Neuron (in vitro differentiated cells): Measurements from ENCODE around the gene RARB.

Source experiments
- H2AFZ ChIP-seq: one replicate; pipeline ENCODE4 v1.6.1; 2013; ENCODE audit warnings: low read depth, mild to moderate bottlenecking, inconsistent platforms, low read length, moderate library complexity
- H3K27me3 ChIP-seq: one replicate; pipeline ENCODE4 v1.6.1; 2013; ENCODE audit warnings: low read length; ENCODE audit not compliant: insufficient read depth
- H3K36me3 ChIP-seq: one replicate; pipeline ENCODE4 v1.6.1; 2013; ENCODE audit warnings: low read length; ENCODE audit not compliant: insufficient read depth
- H3K4me1 ChIP-seq: one replicate; pipeline ENCODE4 v1.6.1; 2013; ENCODE audit warnings: low read length; ENCODE audit not compliant: insufficient read depth
- H3K4me3 ChIP-seq: 2 replicates; pipeline ENCODE4 v1.5.1; 2013; ENCODE audit warnings: mild to moderate bottlenecking, low read length, moderate library complexity
- H3K9me3 ChIP-seq: one replicate; pipeline ENCODE4 v1.6.1; 2013; ENCODE audit warnings: low read length

Gene RARB

DNA sequence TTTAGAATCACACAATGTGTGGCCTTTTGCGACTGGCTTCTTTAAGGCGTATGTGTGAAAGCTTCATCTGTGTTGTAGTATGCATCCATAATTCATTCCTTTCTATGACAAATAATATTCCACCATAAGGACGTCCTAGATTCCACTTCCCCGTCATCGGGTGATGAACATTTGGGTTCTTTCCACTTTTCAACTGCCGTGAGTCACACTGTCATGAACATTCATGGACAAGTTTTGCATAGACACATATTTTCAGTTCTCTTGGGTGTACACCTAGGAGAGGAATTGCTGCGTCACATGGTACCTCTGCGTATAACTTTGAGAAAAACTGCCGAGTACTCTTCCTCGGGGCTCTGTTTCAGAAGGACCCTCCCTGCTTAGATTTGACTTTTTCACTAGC, 139.3 kb downstream of the RARB start:
- Histone ChIP-seq H2AFZ (no peak overlapping the region), H3K27me3 (no peaks in the 10 kb centered on the region)

DNA sequence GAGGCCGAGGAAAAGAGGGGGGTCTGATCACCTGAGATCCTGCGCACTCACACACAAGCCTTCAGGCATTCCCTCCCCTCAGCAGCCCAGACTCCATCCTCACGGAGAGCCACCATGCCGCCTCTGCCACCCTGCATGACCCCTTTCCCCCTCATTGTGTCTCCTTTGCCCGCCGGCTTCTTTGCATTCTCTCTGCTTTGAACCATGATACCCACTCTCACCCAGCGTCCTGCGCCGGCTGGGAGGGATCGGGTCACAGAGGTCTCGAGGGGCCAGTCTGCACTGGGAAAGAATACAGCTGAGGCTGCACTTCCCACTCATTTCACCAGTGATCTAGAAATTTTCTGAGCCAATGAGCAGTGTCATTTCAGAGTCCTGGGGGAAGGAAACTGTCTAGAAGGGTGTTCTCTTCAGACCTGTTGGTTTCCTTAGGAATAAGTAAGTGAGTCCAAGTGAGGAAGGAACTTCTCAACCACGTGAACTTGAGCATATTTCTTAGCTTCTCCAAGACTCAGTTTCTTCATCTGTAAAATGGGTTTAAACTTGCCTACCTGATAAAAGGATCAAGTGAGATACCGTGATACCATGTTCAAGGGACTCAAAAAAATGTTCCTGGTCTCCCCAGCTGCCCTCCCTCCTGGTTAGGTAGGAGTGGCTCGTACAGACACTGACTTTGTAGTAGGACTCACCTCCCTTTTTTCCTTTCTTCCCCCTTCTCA, 139.9 kb downstream of the RARB start:
- Histone ChIP-seq H3K9me3 (no peaks in the 10 kb centered on the region), H2AFZ (no peak overlapping the region), H3K4me1 (no peaks in the 10 kb centered on the region), H3K36me3 (no peaks in the 10 kb centered on the region), H3K4me3 (no peak overlapping the region), H3K27me3 (no peaks in the 10 kb centered on the region)

More for the DNA sequence above, 139.3 kb downstream of the RARB start:
- H3K36me3 ChIP-seq, result no peaks in the 10 kb centered on the region
- H3K9me3 ChIP-seq, result no peaks in the 10 kb centered on the region
- H3K4me3 ChIP-seq, result no peak overlapping the region
- H3K4me1 ChIP-seq, result no peaks in the 10 kb centered on the region

- no peaks in the 10 kb centered on the region for H3K27me3 ChIP-seq
- no peaks in the 10 kb centered on the region for H3K36me3 ChIP-seq
- no peak overlapping the region for H2AFZ ChIP-seq
These were observed 140.5 kb downstream of the RARB start for GRCh38 chr3:25568525-25569078.

DNA sequence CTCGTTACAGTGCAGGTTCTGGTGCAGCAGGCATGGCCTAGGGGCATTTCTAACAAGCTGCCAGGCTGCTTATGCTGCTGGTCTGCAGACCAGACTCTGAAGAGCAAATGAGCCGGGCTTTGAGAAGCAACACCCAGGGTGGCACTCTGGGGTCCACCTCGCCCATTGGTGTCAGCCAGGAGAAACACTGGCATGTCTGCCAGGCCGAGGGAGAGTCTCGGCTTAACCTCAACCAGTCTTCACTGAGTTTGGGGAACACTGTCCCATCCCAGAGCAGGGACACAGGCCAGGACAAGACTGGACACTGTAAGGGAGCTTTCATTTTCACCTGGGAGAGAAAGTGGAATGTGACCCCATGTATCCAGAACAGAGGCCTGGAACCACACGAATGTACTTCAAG, 143.2 kb downstream of the RARB start:
- Histone ChIP-seq H3K36me3 (no peaks in the 10 kb centered on the region), H3K4me3 (no peak overlapping the region), H2AFZ (no peak overlapping the region), H3K4me1 (no peaks in the 10 kb centered on the region), H3K9me3 (no peaks in the 10 kb centered on the region), H3K27me3 (no peaks in the 10 kb centered on the region)

More at GRCh38 chr3:25568525-25569078, 140.5 kb downstream of the RARB start:
- Histone ChIP-seq H3K9me3 (no peaks in the 10 kb centered on the region), H3K4me1 (no peaks in the 10 kb centered on the region), H3K4me3 (no peak overlapping the region)

- Histone ChIP-seq H3K9me3 (no peaks in the 10 kb centered on the region), H3K36me3 (no peaks in the 10 kb centered on the region), H2AFZ (no peak overlapping the region), H3K27me3 (no peaks in the 10 kb centered on the region), H3K4me3 (no peak overlapping the region), H3K4me1 (no peaks in the 10 kb centered on the region)
These were observed 144.3 kb downstream of the RARB start for GRCh38 chr3:25572336-25572735.

- Histone ChIP-seq H3K9me3 (no peaks in the 10 kb centered on the region), H2AFZ (no peak overlapping the region), H3K36me3 (no peaks in the 10 kb centered on the region), H3K4me3 (no peak overlapping the region), H3K27me3 (no peaks in the 10 kb centered on the region), H3K4me1 (no peaks in the 10 kb centered on the region)
These were observed 144.9 kb downstream of the RARB start for GRCh38 chr3:25572919-25573385.

DNA sequence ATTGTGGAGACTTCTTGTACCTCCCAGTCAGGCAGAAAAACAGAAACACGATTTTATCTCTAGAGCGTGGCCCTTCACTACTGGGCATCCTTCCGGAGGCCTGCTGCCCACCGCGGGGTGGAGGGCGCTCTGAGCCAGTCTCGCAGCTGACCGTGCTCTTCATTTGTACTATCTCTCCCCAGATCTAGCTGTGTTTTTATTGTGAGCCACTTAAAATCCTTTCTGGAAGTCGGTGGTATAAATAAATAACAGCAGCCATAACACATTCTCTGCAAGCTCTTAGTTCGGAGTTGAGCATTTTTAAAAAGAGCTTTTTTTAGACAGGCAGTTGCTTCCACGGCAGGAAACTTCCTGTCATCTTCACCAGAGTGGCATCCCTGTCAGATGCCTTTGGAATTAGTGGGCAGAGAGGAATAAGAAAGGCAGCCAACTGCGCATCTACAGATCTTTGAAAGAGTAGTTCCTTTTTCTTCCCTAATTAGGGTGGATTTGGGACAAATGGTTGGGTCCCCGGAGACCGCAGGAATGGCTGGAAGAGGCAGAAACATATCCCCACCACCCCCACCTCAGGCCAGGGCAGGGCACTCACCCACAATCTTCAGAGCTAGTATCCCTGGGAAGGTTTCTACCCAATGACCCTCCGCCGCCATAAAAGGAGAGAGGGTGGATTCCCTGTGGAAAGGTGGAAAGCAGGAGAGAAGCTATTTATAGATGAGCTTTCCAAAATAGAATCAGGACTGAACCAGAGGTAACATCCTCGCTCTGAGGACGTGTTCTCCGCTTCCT, 145.5 kb downstream of the RARB start:
- no peaks in the 10 kb centered on the region for H3K9me3 ChIP-seq
- no peaks in the 10 kb centered on the region for H3K27me3 ChIP-seq
- no peak overlapping the region for H2AFZ ChIP-seq
- H3K4me1 ChIP-seq, result no peaks in the 10 kb centered on the region
- no peaks in the 10 kb centered on the region for H3K36me3 ChIP-seq
- H3K4me3 ChIP-seq, result no peak overlapping the region

- no peaks in the 10 kb centered on the region for H3K9me3 ChIP-seq
- no peaks in the 10 kb centered on the region for H3K4me1 ChIP-seq
- H2AFZ ChIP-seq, result no peak overlapping the region
- H3K27me3 ChIP-seq, result no peaks in the 10 kb centered on the region
- no peaks in the 10 kb centered on the region for H3K36me3 ChIP-seq
- H3K4me3 ChIP-seq, result no peak overlapping the region
These were observed 146.2 kb downstream of the RARB start for GRCh38 chr3:25574172-25574765.

GRCh38 chr3:25575001-25575400, 146.9 kb downstream of the RARB start:
- no peaks in the 10 kb centered on the region for H3K9me3 ChIP-seq
- no peaks in the 10 kb centered on the region for H3K36me3 ChIP-seq
- H3K27me3 ChIP-seq, result no peaks in the 10 kb centered on the region
- H3K4me1 ChIP-seq, result no peaks in the 10 kb centered on the region
- no peak overlapping the region for H3K4me3 ChIP-seq
- no peak overlapping the region for H2AFZ ChIP-seq

DNA sequence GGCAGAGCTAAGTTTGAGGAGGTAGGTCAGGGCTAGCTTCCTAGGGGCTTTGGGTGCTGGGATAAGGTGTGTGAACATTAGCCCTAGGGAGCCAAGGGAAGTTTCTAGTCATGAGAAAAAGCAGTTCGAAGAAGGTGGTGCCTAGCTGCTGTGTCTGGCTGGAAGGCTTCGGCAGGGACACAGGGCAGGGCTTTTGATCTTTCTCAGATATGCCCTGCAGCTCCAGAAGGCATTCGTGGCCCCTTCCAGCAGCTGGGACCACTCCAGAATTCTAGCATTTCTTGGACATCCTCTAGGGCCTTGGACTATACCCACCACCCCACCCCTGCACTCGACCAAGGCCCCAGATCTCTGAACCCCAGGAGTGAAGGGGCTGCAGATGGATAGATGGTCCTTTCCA, 148.1 kb downstream of the RARB start:
- Histone ChIP-seq H2AFZ (no peak overlapping the region), H3K4me1 (no peaks in the 10 kb centered on the region), H3K27me3 (no peaks in the 10 kb centered on the region), H3K4me3 (no peak overlapping the region), H3K9me3 (no peaks in the 10 kb centered on the region), H3K36me3 (no peaks in the 10 kb centered on the region)

DNA sequence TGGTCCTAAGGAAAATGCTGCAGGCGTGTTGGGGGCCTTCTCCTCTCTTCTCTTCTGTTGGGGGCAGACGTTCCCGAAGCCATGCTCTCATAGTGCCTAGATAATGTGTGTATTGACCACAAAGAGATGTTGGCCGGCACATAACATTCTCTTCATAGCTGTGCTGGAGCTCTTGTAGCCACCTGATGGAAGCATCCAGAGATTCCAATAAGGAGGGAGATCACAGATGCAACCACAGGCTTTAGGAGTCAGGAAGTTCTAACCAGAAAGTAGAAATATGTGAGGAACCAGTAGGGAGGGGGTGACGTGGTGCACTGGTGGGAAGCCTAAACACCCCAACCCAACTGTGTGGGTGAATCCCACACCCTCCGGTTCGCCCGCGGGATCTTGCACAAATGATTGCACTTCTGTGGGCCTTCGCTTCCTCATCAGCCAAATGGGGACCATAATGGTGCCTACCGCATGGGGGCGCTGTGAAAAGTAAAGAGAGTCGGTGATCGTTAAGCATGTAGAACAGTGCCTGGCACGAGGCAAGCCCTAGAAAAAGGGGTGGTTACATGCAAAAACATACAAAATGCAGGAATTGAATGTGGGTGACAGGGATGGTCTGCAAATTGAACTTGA, 148.9 kb downstream of the RARB start:
- H3K36me3 ChIP-seq, result no peaks in the 10 kb centered on the region
- H3K9me3 ChIP-seq, result no peaks in the 10 kb centered on the region
- H3K4me3 ChIP-seq, result no peak overlapping the region
- H3K27me3 ChIP-seq, result no peaks in the 10 kb centered on the region
- no peak overlapping the region for H2AFZ ChIP-seq
- no peaks in the 10 kb centered on the region for H3K4me1 ChIP-seq

GRCh38 chr3:25578059-25578458, 150.0 kb downstream of the RARB start:
- H3K27me3 ChIP-seq, result no peaks in the 10 kb centered on the region
- no peaks in the 10 kb centered on the region for H3K36me3 ChIP-seq
- no peaks in the 10 kb centered on the region for H3K4me1 ChIP-seq
- H3K9me3 ChIP-seq, result no peaks in the 10 kb centered on the region
- no peak overlapping the region for H3K4me3 ChIP-seq
- no peak overlapping the region for H2AFZ ChIP-seq

GRCh38 chr3:25580534-25580933, 152.5 kb downstream of the RARB start:
- H3K27me3 ChIP-seq, result no peaks in the 10 kb centered on the region
- H3K4me3 ChIP-seq, result no peak overlapping the region
- no peaks in the 10 kb centered on the region for H3K9me3 ChIP-seq
- no peaks in the 10 kb centered on the region for H3K36me3 ChIP-seq
- no peaks in the 10 kb centered on the region for H3K4me1 ChIP-seq
- no peak overlapping the region for H2AFZ ChIP-seq
